Measurements from ENCODE around the gene VSTM2L.

GRCh38 chr20:37894454-37894853, 8.5 kb upstream of the VSTM2L start:
- TF ChIP-seq, protein P1, sequence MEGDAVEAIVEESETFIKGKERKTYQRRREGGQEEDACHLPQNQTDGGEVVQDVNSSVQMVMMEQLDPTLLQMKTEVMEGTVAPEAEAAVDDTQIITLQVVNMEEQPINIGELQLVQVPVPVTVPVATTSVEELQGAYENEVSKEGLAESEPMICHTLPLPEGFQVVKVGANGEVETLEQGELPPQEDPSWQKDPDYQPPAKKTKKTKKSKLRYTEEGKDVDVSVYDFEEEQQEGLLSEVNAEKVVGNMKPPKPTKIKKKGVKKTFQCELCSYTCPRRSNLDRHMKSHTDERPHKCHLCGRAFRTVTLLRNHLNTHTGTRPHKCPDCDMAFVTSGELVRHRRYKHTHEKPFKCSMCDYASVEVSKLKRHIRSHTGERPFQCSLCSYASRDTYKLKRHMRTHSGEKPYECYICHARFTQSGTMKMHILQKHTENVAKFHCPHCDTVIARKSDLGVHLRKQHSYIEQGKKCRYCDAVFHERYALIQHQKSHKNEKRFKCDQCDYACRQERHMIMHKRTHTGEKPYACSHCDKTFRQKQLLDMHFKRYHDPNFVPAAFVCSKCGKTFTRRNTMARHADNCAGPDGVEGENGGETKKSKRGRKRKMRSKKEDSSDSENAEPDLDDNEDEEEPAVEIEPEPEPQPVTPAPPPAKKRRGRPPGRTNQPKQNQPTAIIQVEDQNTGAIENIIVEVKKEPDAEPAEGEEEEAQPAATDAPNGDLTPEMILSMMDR (IDR thresholded peaks at IDR 0.05), result no peak
- TF ChIP-seq POLR2A (IDR thresholded peaks at IDR 0.05), result no peak

Data from body of pancreas (tissue), 4 donors.